PC-3 (cell line): ENCODE data around the gene OR5B21. TPM values are rescaled to one million over a fixed set of nuclear protein-coding genes. Genes with fewer than 3 reads are reported as not detected.

ENCODE experiments used
- ATAC-seq: fragments of 200-7000 bp; cut with Tn5 transposase; 2 replicates; pipeline ENCODE4 v1.9.1; 2020; ENCODE audit warnings: mild to moderate bottlenecking, moderate library complexity
- Bru-seq: library from RNA; stranded (reverse); fragments of 400-500 nt; gene quantifications from one replicate; lab custom pipeline; 2021; lab: Mats Ljungman, UMichigan
- BruChase-seq, 2 experiments: library from RNA; stranded (reverse); fragments of 400-500 nt; gene quantifications; one replicate each; lab custom pipeline; 2021; lab: Mats Ljungman, UMichigan
- BruUV-seq: library from RNA; stranded (reverse); fragments of 400-500 nt; replicated peaks from 2 replicates; lab custom pipeline; 2021; lab: Mats Ljungman, UMichigan
- CTCF ChIA-PET: fragments of 300-600 bp; sonication (Branson Sonifier 250); formaldehyde crosslinking; loops from one replicate; lab custom pipeline; 2022; ENCODE audit warnings: antibody characterized with exemption; lab: Charles Lee
- POLR2A ChIA-PET: fragments of 300-600 bp; sonication (Branson Sonifier 250); formaldehyde crosslinking; loops from one replicate; lab custom pipeline; 2022; ENCODE audit warnings: antibody characterized with exemption; ENCODE audit not compliant: unreplicated experiment; lab: Charles Lee
- DNase-seq: peaks from one replicate; pipeline ENCODE4 v3.0.0-alpha.2; 2015
- H2AFZ ChIP-seq: fragments of 300-600 bp; sonication (generic); 2 replicates; pipeline ENCODE4 v1.6.0; 2016; ENCODE audit warnings: antibody characterized with exemption, low read length
- H3F3A ChIP-seq: fragments of 300-600 bp; sonication (generic); one replicate; pipeline ENCODE4 v1.6.0; 2017; ENCODE audit warnings: antibody characterized with exemption, low read length, control low read depth, mild to moderate bottlenecking; ENCODE audit not compliant: unreplicated experiment
- H3K27ac ChIP-seq: fragments of 300-600 bp; sonication (generic); 2 replicates; pipeline ENCODE4 v1.5.1; 2016; ENCODE audit warnings: mild to moderate bottlenecking, low read length
- H3K27me3 ChIP-seq: fragments of 300-600 bp; sonication (generic); 2 replicates; pipeline ENCODE4 v1.6.1; 2016; ENCODE audit warnings: low read length, mixed read lengths
- H3K36me3 ChIP-seq: fragments of 300-600 bp; sonication (generic); 2 replicates; pipeline ENCODE4 v1.6.1; 2016; ENCODE audit warnings: low read depth, mixed run types, low read length, mixed read lengths
- H3K4me1 ChIP-seq: fragments of 300-600 bp; sonication (generic); 2 replicates; pipeline ENCODE4 v1.5.1; 2016; ENCODE audit warnings: low read length; ENCODE audit not compliant: insufficient read depth
- H3K4me2 ChIP-seq: fragments of 300-600 bp; sonication (generic); 2 replicates; pipeline ENCODE4 v1.6.0; 2016; ENCODE audit warnings: low read length
- H3K4me3 ChIP-seq: fragments of 300-600 bp; sonication (generic); 2 replicates; pipeline ENCODE4 v1.5.1; 2016; ENCODE audit warnings: mild to moderate bottlenecking, low read length, mixed read lengths
- H3K79me2 ChIP-seq: fragments of 300-600 bp; sonication (generic); 2 replicates; pipeline ENCODE4 v1.6.1; 2017; ENCODE audit warnings: low read length, mixed read lengths
- H3K9ac ChIP-seq: fragments of 300-600 bp; sonication (generic); 2 replicates; pipeline ENCODE4 v1.6.0; 2016; ENCODE audit warnings: mild to moderate bottlenecking, low read length
- H3K9me2 ChIP-seq: fragments of 300-600 bp; sonication (generic); replicated peaks from 2 replicates; pipeline ENCODE4 v1.6.1; 2016; ENCODE audit warnings: mixed run types, low read length, mixed read lengths
- H3K9me3 ChIP-seq: fragments of 300-600 bp; sonication (generic); 2 replicates; pipeline ENCODE4 v1.6.1; 2016; ENCODE audit warnings: low read length, mixed read lengths
- H4K20me1 ChIP-seq: fragments of 300-600 bp; sonication (generic); 2 replicates; pipeline ENCODE4 v1.6.1; 2016; ENCODE audit warnings: low read length, mixed read lengths
- EZH2 ChIP-seq: fragments of 300-600 bp; sonication (generic); IDR thresholded peaks from one replicate; pipeline ENCODE4 v1.6.1; 2017; ENCODE audit warnings: antibody characterized with exemption, mild to moderate bottlenecking, low read length; ENCODE audit not compliant: unreplicated experiment
- EZH2phosphoT487 ChIP-seq: fragments of 300-600 bp; sonication (generic); IDR thresholded peaks from 2 replicates; pipeline ENCODE4 v1.6.1; 2018; ENCODE audit warnings: mild to moderate bottlenecking, antibody characterized with exemption, low read length, borderline replicate concordance
- intact Hi-C: fragments of 100-400 bp; cut with micrococcal nuclease; formaldehyde crosslinking; loops from 2 replicates; pipeline ENCODE4 v1.9.0; 2023
- long read RNA-seq: library from polyadenylated mRNA; unstranded; transcript quantifications from one replicate; pipeline ENCODE4 v2.0.0, GENCODE V29; 2021; ENCODE audit not compliant: unreplicated experiment
- total RNA-seq: library from RNA; depleted of rRNA; stranded (reverse); fragments of >200 nt; gene quantifications from 2 replicates; pipeline ENCODE4 v1.2.3, GENCODE V29; 2014; rRNA removed
- TF ChIP-seq, protein P1 (sequence below): fragments of 300-600 bp; sonication (generic); conservative IDR thresholded peaks from 2 replicates; pipeline ENCODE4 v1.5.1; 2017; ENCODE audit warnings: antibody characterized with exemption, low read depth, mild to moderate bottlenecking, low read length

The OR5B21 gene
- total RNA-seq, result not detected in 2 replicates
- not detected for Bru-seq, nascent RNA
- BruChase-seq, experiment 1, labeled RNA remaining after a 6-hour chase, result not detected
- percentile 36 among the genes with signal in this experiment for BruChase-seq, experiment 2, labeled RNA remaining after a 2-hour chase
- long read RNA-seq, result 0 reads

DNA sequence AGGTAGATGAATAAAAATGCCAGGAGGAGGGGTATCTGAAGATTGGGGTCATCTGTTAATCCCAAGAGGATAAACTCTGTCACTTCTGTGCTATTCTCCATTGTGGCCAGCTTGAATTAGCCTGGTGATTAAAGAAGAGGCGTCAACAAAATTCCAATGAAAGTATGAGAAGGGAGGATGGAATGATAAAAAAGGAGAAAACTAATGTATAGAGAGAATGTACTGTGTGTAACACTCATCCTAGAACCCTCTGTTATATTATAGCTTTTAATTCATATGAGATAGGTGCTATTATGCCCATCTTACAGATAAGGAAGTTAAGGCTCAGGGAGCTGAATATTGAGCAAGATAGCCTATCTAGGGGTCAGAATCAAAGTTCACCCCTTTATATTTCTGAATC lies at the start of gene OR5B21:
Gene OR5B21, minus strand, starts transcription at position 101 of the 400 bp plus-strand sequence. Its CDS starts 0 bp downstream, at position 101.
- Histone ChIP-seq H3K9ac (no peak within 1 kb of the TSS), H3K4me2 (no peak within 1 kb of the TSS), H3F3A (no peaks in the 10 kb centered on the region), H3K27me3 (no peaks in the 10 kb centered on the region), H3K36me3 (no peaks in the 10 kb centered on the region), H3K27ac (no peak within 1 kb of the TSS), H3K79me2 (no peaks in the 10 kb centered on the region), H4K20me1 (no peaks in the 10 kb centered on the region), H3K4me3 (no peak within 1 kb of the TSS), H3K4me1 (peaks cover 4% of the 10 kb centered on the region; the same call in 1 of the 2 replicates), H2AFZ (no peak within 1 kb of the TSS), H3K9me3 (no peaks in the 10 kb centered on the region), H3K9me2 (no peaks in the 10 kb centered on the region)
- intact Hi-C loops, result no loop called here
- ATAC-seq (no peak), DNase-seq (no peak)
- TF ChIP-seq EZH2phosphoT487 (no peak), EZH2 (no peak)
- TF ChIP-seq, protein P1, sequence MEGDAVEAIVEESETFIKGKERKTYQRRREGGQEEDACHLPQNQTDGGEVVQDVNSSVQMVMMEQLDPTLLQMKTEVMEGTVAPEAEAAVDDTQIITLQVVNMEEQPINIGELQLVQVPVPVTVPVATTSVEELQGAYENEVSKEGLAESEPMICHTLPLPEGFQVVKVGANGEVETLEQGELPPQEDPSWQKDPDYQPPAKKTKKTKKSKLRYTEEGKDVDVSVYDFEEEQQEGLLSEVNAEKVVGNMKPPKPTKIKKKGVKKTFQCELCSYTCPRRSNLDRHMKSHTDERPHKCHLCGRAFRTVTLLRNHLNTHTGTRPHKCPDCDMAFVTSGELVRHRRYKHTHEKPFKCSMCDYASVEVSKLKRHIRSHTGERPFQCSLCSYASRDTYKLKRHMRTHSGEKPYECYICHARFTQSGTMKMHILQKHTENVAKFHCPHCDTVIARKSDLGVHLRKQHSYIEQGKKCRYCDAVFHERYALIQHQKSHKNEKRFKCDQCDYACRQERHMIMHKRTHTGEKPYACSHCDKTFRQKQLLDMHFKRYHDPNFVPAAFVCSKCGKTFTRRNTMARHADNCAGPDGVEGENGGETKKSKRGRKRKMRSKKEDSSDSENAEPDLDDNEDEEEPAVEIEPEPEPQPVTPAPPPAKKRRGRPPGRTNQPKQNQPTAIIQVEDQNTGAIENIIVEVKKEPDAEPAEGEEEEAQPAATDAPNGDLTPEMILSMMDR, result no peak
- ChIA-PET CTCF (no interaction called here), POLR2A (no interaction called here)
- no TSS peak for BruUV-seq

DNA sequence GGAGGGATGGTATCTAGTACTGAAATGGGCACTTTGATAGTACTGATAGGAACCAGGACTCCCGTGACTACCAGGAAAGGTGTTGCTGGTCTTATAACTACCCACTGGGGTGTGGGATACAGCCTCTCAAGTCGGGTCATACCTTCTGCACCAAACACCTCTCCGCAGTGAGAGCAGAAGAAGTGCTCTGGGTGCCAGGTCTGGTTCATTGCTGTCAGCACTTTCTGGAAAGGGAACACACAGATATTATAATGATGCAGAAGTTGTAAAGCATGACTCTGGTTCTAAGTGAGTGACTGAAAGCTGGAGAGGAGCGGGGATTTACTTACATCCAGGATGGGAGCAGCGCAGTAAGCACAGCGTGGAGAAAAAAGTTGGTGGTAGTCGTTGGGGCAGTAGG lies 41.7 kb upstream of the OR5B21 start:
- H3K36me3 ChIP-seq, result peaks cover 11% of the 10 kb centered on the region; the same call in 1 of the 2 replicates
- no peak overlapping the region for H3K4me3 ChIP-seq
- H4K20me1 ChIP-seq, result no peaks in the 10 kb centered on the region
- H3K9me3 ChIP-seq, result no peaks in the 10 kb centered on the region
- POLR2A ChIA-PET, result no interaction called here
- intact Hi-C loops, result no loop called here
- no peak overlapping the region for H2AFZ ChIP-seq
- CTCF ChIA-PET, result no interaction called here
- TF ChIP-seq EZH2phosphoT487 (no peak), EZH2 (no peak)
- TF ChIP-seq, protein P1, result no peak
- no peak overlapping the region for H3K27ac ChIP-seq
- no peak overlapping the region for H3K9ac ChIP-seq
- no peaks in the 10 kb centered on the region for H3K4me1 ChIP-seq
- ATAC-seq, result no peak
- H3K27me3 ChIP-seq, result no peaks in the 10 kb centered on the region
- no TSS peak for BruUV-seq
- no peaks in the 10 kb centered on the region for H3K79me2 ChIP-seq
- no peaks in the 10 kb centered on the region for H3F3A ChIP-seq
- no peak for DNase-seq
- no peaks in the 10 kb centered on the region for H3K9me2 ChIP-seq
- no peak overlapping the region for H3K4me2 ChIP-seq

DNA sequence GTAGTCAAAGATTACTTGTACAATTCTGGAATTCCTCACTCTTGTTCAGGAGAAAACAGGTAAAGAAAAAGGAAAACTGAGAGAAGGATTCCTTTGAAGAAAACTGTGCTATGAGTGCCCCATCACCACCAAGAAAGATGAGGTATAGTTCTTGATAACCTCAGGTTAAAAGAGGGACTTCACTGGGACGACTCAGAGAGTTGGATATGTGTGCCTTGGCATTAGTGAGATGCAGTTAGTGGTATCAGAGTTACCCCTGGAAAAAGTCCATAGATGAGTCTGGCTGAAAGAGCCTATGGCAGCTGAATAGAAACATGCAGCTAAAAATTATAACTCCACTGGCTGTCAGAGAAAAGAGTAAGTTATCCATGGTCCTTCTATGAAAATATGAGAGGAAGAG lies 38.9 kb upstream of the OR5B21 start:
- no TSS peak for BruUV-seq
- H4K20me1 ChIP-seq, result no peaks in the 10 kb centered on the region
- peaks cover 7% of the 10 kb centered on the region; the same call in 1 of the 2 replicates for H3K36me3 ChIP-seq
- TF ChIP-seq, protein P1, result no peak
- TF ChIP-seq EZH2 (no peak), EZH2phosphoT487 (no peak)
- DNase-seq (no peak), ATAC-seq (no peak)
- H3K4me2 ChIP-seq, result no peak overlapping the region
- no peaks in the 10 kb centered on the region for H3K9me2 ChIP-seq
- ChIA-PET CTCF (no interaction called here), POLR2A (no interaction called here)
- no peaks in the 10 kb centered on the region for H3K79me2 ChIP-seq
- no peak overlapping the region for H3K9ac ChIP-seq
- H3K4me1 ChIP-seq, result no peaks in the 10 kb centered on the region
- no peaks in the 10 kb centered on the region for H3F3A ChIP-seq
- intact Hi-C loops, result no loop called here
- no peak overlapping the region for H3K27ac ChIP-seq
- H3K4me3 ChIP-seq, result no peak overlapping the region
- H3K9me3 ChIP-seq, result no peaks in the 10 kb centered on the region
- no peaks in the 10 kb centered on the region for H3K27me3 ChIP-seq
- H2AFZ ChIP-seq, result no peak overlapping the region
